HG03565 (cell line): ENCODE measurements around the gene GRM3.

Experiments used
- ATAC-seq: cut with Tn5 transposase; IDR thresholded peaks from one replicate; pipeline ENCODE4 v1.9.1; 2021; ENCODE audit warnings: mild to moderate bottlenecking, moderate library complexity; ENCODE audit not compliant: unreplicated experiment

The GRM3 gene

GRCh38 chr7:86884152-86884551, 240.4 kb downstream of the GRM3 start:
- no peak for ATAC-seq

- ATAC-seq, result no peak
Observed at GRCh38 chr7:86889501-86889900, 245.8 kb downstream of the GRM3 start.

- no peak for ATAC-seq
Observed at GRCh38 chr7:86898171-86898570, 254.5 kb downstream of the GRM3 start.

GRCh38 chr7:86900886-86901285, 257.2 kb downstream of the GRM3 start:
- ATAC-seq, result no peak

GRCh38 chr7:86904949-86905834, 261.5 kb downstream of the GRM3 start:
- ATAC-seq, result peak; percentile 48

- no peak for ATAC-seq
Observed at GRCh38 chr7:86908948-86909347, 265.2 kb downstream of the GRM3 start.

- ATAC-seq, result no peak
Observed at GRCh38 chr7:86911659-86912058, 267.9 kb downstream of the GRM3 start.

- ATAC-seq, result no peak
Observed at GRCh38 chr7:86913709-86914108, 270.0 kb downstream of the GRM3 start.
